Cardiac fibroblast (primary cell): ENCODE measurements around the gene CD40LG.

Source experiments
- DNase-seq, 2 donors: peaks; one replicate each; pipeline versions ENCODE4 v3.0.0 to v3.0.0-alpha.2; 2010; ENCODE audit warnings: low read depth in 2 of 2
- H3K4me3 ChIP-seq, 2 donors: replicated peaks in 1 of 2; 1 replicate in 1 of 2; 2 replicates in 1 of 2; pipeline ENCODE4 v1.5.1; 2011; ENCODE audit warnings: low read depth in 2 of 2, low read length in 2 of 2, mild to moderate bottlenecking in 2 of 2, moderate library complexity in 1 of 2
- CTCF ChIP-seq: IDR thresholded peaks from one replicate; pipeline ENCODE4 v1.5.1; 2011; ENCODE audit warnings: low read depth, mild to moderate bottlenecking, low read length, inconsistent platforms

CD40LG gene

GRCh38 chrX:136671006-136671610, 23.1 kb downstream of the CD40LG start:
- no peak for TF ChIP-seq CTCF
- no peak overlapping the region for H3K4me3 ChIP-seq
- no peak for DNase-seq

- H3K4me3 ChIP-seq, result no peak overlapping the region
- no peak for DNase-seq
- no peak for TF ChIP-seq CTCF
Measured at GRCh38 chrX:136674270-136674985, 26.5 kb downstream of the CD40LG start.

- no peak for TF ChIP-seq CTCF
- DNase-seq, result no peak
- no peak overlapping the region for H3K4me3 ChIP-seq
Measured at GRCh38 chrX:136679531-136679930, 31.6 kb downstream of the CD40LG start.

- no peak for TF ChIP-seq CTCF
- no peak for DNase-seq
- no peak overlapping the region for H3K4me3 ChIP-seq
Measured at GRCh38 chrX:136684120-136684519, 36.2 kb downstream of the CD40LG start.

GRCh38 chrX:136687457-136687856, 39.5 kb downstream of the CD40LG start:
- TF ChIP-seq CTCF, result no peak
- DNase-seq, result no peak
- no peak overlapping the region for H3K4me3 ChIP-seq

- DNase-seq, result peak in 1 of 2 donors; percentile 61
- TF ChIP-seq CTCF, result no peak
- no peak overlapping the region for H3K4me3 ChIP-seq
Measured at GRCh38 chrX:136689436-136689835, 41.5 kb downstream of the CD40LG start.
